ENCODE data around the gene F5.
"Not testable (repeated sequence)": the region's sequence is repeated elsewhere in the genome, so short reads cannot be mapped to it uniquely, and the experiment has no call there.

Gene F5

DNA sequence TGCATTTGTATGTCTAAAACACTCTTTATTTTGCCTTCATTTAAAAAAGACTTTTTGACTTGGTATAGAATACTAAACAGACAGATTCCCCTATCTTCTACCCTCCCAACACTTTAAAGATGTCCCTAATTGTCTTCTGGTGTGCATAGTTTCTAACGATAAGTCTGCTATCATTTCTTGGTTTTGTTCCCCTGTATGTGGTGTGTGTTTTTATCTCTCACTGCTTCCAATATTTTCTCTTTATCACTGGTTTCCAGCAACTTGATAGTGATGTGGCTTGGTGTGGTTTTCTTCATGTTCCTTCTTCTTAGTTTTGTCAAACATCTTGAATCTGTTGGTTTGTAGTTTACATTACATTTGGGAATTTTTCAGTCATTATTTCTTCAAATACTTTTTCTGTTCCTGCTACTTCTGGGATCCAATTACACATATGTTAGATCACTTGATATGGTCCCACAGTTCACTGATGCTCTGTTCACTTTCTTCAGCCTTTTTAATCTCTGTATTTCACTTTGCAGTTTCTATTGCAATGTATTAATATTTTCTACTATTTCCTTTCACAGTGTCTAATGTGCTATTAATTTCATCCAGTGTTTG, 23.2 kb downstream of the F5 start:
- no peaks in the 10 kb centered on the region for H3K9me3 ChIP-seq (ENCODE audit: insufficient read depth, low read depth, low read length)
- no peak overlapping the region for H3K4me3 ChIP-seq (ENCODE audit: low read length)
- no peaks in the 10 kb centered on the region for H3K27me3 ChIP-seq (ENCODE audit: insufficient read depth, low read length)
- H3K27ac ChIP-seq (ENCODE audit: low read length) = no peak overlapping the region
- no peaks in the 10 kb centered on the region for H3K36me3 ChIP-seq (ENCODE audit: insufficient read depth, low read depth, low read length)
- H3K4me1 ChIP-seq (ENCODE audit: insufficient read depth, low read length) = no peaks in the 10 kb centered on the region
- H3K9ac ChIP-seq (ENCODE audit: low read depth, low read length) = no peak overlapping the region

DNA sequence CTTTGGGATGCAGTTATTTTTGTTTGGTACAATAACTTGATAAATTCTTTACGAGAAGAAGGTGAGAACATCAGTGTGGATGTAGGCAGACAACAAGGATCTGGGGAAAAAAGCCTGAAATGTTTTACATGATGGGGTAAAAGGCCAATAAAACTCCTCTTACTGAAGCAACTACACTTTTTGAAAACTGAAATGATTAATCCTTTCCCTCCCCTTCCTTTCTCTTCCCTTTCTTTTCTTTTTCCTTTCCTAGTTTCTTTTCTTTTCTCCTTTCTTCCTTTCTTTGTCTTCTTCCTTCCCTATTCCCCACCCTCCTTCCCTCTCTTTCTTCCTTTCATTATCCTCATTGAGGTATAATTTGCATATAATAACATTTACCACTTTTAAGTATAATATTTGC, 24.6 kb downstream of the F5 start:
- Histone ChIP-seq H3K9ac (ENCODE audit: low read depth, low read length) (no peak overlapping the region), H3K27ac (ENCODE audit: low read length) (no peak overlapping the region), H3K9me3 (ENCODE audit: insufficient read depth, low read depth, low read length) (no peaks in the 10 kb centered on the region)

DNA sequence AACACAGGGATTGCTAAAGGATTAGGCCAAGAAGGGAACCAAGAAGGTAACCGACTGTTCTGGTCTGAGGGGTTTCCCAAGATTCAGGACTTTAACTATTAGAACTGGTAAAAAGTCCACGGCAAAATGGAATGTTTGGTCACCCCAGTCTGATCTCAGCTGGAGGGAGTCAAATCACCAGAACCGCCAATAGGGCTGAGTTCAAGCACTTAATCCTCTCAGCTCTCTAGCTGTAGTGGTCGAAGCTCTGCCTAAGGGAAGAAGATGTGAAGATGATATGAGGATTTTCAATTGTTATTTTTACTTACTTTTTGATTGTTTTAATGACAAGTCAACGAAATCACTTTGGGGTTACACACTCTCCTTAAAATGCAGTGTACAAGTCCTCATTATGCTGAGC, 29.1 kb downstream of the F5 start:
- no peak overlapping the region for H3K4me3 ChIP-seq (ENCODE audit: low read length)
- no peak overlapping the region for H3K27ac ChIP-seq (ENCODE audit: low read length)
- no peaks in the 10 kb centered on the region for H3K9me3 ChIP-seq (ENCODE audit: insufficient read depth, low read depth, low read length)
- H3K36me3 ChIP-seq (ENCODE audit: insufficient read depth, low read depth, low read length) = no peaks in the 10 kb centered on the region
- no peaks in the 10 kb centered on the region for H3K27me3 ChIP-seq (ENCODE audit: insufficient read depth, low read length)
- H3K4me1 ChIP-seq (ENCODE audit: insufficient read depth, low read length) = peaks cover 12% of the 10 kb centered on the region; the same call in 1 of the 2 replicates
- H3K9ac ChIP-seq (ENCODE audit: low read depth, low read length) = no peak overlapping the region

More for the DNA sequence above, 24.6 kb downstream of the F5 start:
- no peak overlapping the region for H3K4me3 ChIP-seq (ENCODE audit: low read length)
- H3K36me3 ChIP-seq (ENCODE audit: insufficient read depth, low read depth, low read length) = no peaks in the 10 kb centered on the region
- no peaks in the 10 kb centered on the region for H3K27me3 ChIP-seq (ENCODE audit: insufficient read depth, low read length)
- H3K4me1 ChIP-seq (ENCODE audit: insufficient read depth, low read length) = peaks cover 9% of the 10 kb centered on the region; the same call in 1 of the 2 replicates

DNA sequence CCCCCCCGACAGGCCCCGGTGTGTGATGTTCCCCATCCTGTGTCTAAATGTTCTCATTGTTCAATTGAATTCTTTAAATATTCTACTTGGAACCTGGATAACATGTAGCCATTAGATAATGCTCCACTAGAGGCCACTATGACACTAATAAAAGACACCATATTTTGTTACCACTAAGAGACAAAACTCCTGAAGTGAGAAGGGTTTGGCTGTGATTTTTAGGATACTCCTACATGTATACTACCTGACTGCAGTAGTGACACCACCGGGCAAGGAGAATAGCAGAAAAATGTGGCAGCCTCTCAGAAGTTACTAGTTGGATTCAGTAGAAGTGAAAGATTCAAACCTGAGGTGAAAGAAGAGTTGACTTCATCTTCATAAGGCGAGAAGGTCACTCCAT, 36.0 kb downstream of the F5 start:
- Histone ChIP-seq H3K9me3 (ENCODE audit: insufficient read depth, low read depth, low read length) (no peaks in the 10 kb centered on the region), H3K36me3 (ENCODE audit: insufficient read depth, low read depth, low read length) (no peaks in the 10 kb centered on the region), H3K27me3 (ENCODE audit: insufficient read depth, low read length) (no peaks in the 10 kb centered on the region), H3K27ac (ENCODE audit: low read length) (no peak overlapping the region), H3K4me1 (ENCODE audit: insufficient read depth, low read length) (no peaks in the 10 kb centered on the region), H3K9ac (ENCODE audit: low read depth, low read length) (no peak overlapping the region), H3K4me3 (ENCODE audit: low read length) (no peak overlapping the region)

DNA sequence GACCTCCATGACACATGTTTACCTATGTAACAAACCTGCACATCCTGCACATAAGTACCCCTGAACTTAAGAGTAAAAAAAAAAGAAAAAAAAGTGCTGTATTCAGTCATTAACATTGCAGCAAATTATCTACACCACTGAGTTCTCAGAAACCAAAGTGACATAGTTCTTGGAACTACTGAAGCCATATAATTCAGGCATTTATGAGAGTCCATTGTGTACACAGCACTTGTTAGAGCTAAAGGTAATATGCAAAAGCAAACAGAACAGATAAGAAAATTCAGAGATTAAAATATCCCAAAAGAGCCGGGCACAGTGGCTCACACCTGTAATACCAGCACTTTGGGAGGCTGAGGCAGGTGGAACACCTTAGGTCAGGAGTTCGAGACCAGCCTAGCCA, 38.0 kb downstream of the F5 start:
- no peaks in the 10 kb centered on the region for H3K9me3 ChIP-seq (ENCODE audit: insufficient read depth, low read depth, low read length)
- H3K9ac ChIP-seq (ENCODE audit: low read depth, low read length) = no peak overlapping the region

DNA sequence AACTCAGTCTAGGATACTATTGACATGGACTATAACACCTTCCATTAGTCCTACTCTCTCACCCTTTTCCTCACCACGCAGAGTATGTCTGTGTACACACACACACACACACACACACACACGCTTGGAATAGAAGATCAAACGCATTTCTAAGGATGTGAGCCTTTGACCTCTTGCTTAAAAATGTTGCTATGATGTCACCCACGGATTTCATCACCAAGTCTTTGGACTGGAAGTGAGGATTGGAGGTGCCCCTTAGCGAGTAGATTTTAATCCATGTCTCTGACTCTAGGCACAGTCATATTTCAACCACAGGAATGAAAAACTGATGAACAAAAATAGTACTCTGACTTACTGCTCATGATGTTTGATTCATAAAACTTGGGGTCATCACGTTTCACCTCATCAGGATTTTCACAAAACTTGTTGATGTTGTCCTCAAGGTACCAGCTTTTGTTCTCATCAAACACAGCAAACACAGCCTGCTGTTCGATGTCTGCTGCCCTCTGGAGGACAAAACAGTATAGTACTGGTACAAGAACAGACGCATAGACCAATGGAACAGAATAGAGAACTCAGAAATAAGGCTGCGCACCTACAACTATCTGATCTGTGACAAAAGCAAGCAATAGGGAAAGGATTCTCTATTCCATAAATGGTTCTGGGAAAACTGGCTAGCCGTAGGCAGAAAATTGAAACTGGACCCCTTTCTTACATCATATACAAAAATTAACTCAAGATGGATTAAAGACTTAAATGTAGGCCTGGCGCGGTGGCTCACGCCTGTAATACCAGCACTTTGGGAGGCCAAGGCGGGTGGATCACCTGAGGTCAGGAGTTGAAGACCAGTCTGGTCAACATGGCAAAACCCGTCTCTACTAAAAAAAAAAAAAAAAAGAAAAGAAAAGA, 39.9 kb downstream of the F5 start:
- no peak overlapping the region for H3K9ac ChIP-seq (ENCODE audit: low read depth, low read length)
- H3K36me3 ChIP-seq (ENCODE audit: insufficient read depth, low read depth, low read length) = no peaks in the 10 kb centered on the region
- H3K4me3 ChIP-seq (ENCODE audit: low read length) = no peak overlapping the region
- H3K27ac ChIP-seq (ENCODE audit: low read length) = no peak overlapping the region
- no peaks in the 10 kb centered on the region for H3K9me3 ChIP-seq (ENCODE audit: insufficient read depth, low read depth, low read length)
- no peaks in the 10 kb centered on the region for H3K27me3 ChIP-seq (ENCODE audit: insufficient read depth, low read length)
- no peaks in the 10 kb centered on the region for H3K4me1 ChIP-seq (ENCODE audit: insufficient read depth, low read length)

More for the DNA sequence above, 38.0 kb downstream of the F5 start:
- Histone ChIP-seq H3K4me3 (ENCODE audit: low read length) (no peak overlapping the region), H3K27ac (ENCODE audit: low read length) (no peak overlapping the region), H3K4me1 (ENCODE audit: insufficient read depth, low read length) (no peaks in the 10 kb centered on the region), H3K27me3 (ENCODE audit: insufficient read depth, low read length) (no peaks in the 10 kb centered on the region), H3K36me3 (ENCODE audit: insufficient read depth, low read depth, low read length) (no peaks in the 10 kb centered on the region)

DNA sequence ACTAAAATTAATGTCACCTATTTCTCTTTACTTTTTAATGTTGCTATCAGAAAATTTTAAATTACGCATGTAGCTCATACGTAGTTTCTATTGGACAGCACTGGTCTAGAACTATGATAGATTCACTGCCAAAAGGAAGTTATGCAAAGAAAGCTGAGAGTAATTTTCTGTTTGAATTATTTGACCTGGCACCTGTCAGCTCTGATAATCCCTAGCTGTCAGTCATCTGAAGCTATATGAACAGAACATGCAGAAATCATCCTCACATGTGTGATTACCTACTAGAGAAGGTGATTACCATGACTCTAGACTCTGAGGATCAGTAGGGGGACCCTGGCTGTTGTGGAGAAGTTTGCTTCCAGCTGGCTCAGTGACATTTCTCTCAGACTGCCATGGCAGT, 40.8 kb downstream of the F5 start:
- Histone ChIP-seq H3K9me3 (ENCODE audit: insufficient read depth, low read depth, low read length) (no peaks in the 10 kb centered on the region), H3K4me1 (ENCODE audit: insufficient read depth, low read length) (no peaks in the 10 kb centered on the region), H3K4me3 (ENCODE audit: low read length) (no peak overlapping the region), H3K27ac (ENCODE audit: low read length) (no peak overlapping the region), H3K36me3 (ENCODE audit: insufficient read depth, low read depth, low read length) (no peaks in the 10 kb centered on the region), H3K27me3 (ENCODE audit: insufficient read depth, low read length) (no peaks in the 10 kb centered on the region), H3K9ac (ENCODE audit: low read depth, low read length) (no peak overlapping the region)

DNA sequence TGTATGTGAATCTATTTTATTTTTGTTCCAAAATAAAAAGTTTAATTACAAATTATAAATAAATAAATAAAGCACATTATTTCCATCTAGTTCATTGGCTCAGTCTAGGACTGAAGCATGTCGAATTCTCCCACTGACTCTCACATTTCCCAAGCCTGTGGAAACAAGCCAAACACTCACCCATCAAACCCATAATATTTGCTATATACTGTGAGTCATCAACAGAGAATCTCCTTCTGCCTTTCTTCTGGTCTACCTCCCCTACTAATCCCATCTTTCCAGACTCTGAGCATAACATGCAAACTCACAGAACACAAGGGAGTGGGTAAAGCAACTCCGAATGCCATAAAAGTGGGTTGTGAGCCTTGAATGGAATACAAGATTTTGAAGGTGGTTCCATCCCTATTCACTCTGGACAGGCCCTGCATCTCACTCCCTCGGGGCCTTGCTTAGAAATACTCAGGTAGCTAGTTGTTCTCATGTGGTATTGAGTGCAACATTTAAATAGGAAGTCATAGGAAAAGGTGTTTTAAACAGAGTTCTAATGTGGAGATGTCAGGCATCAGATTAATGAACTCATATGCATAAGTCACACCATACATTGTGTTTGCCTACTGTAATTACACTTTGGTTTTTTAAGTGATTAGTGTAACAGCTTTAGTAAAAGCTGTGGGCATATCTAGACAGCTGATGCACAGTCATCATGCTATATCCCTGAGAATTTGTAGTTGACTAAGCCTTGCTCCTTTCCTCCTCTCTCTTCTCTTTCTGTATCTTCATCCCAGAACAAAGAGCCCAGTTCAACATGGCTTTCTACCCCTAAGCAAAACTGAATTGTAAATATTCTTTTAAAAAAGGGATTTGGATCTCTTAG, 47.0 kb downstream of the F5 start:
- Histone ChIP-seq H3K4me1 (ENCODE audit: insufficient read depth, low read length) (no peaks in the 10 kb centered on the region), H3K9me3 (ENCODE audit: insufficient read depth, low read depth, low read length) (no peaks in the 10 kb centered on the region), H3K27me3 (ENCODE audit: insufficient read depth, low read length) (no peaks in the 10 kb centered on the region), H3K36me3 (ENCODE audit: insufficient read depth, low read depth, low read length) (no peaks in the 10 kb centered on the region), H3K9ac (ENCODE audit: low read depth, low read length) (no peak overlapping the region), H3K27ac (ENCODE audit: low read length) (no peak overlapping the region), H3K4me3 (ENCODE audit: low read length) (no peak overlapping the region)

DNA sequence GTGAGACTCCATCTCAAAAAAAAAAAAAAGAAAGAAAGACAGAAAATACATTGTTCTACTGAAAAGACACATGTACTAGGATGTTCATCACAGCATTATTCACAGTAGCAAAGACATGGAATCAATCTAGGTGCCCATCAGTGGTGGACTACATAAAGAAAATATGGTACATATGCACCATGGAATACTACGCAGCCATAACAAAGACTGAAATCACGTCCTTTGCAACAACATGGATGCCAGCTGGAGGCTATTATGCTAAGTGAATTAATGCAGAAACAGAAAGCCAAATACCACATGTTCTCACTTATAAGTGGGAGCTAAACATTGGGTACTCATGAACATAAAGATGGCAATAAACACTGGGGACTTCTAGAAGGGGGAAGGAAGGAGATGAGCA, 51.6 kb downstream of the F5 start:
- Histone ChIP-seq H3K9ac (ENCODE audit: low read depth, low read length) (no peak overlapping the region), H3K27me3 (ENCODE audit: insufficient read depth, low read length) (no peaks in the 10 kb centered on the region), H3K27ac (ENCODE audit: low read length) (no peak overlapping the region), H3K9me3 (ENCODE audit: insufficient read depth, low read depth, low read length) (no peaks in the 10 kb centered on the region), H3K4me3 (ENCODE audit: low read length) (no peak overlapping the region), H3K36me3 (ENCODE audit: insufficient read depth, low read depth, low read length) (no peaks in the 10 kb centered on the region), H3K4me1 (ENCODE audit: insufficient read depth, low read length) (peaks cover 8% of the 10 kb centered on the region)

DNA sequence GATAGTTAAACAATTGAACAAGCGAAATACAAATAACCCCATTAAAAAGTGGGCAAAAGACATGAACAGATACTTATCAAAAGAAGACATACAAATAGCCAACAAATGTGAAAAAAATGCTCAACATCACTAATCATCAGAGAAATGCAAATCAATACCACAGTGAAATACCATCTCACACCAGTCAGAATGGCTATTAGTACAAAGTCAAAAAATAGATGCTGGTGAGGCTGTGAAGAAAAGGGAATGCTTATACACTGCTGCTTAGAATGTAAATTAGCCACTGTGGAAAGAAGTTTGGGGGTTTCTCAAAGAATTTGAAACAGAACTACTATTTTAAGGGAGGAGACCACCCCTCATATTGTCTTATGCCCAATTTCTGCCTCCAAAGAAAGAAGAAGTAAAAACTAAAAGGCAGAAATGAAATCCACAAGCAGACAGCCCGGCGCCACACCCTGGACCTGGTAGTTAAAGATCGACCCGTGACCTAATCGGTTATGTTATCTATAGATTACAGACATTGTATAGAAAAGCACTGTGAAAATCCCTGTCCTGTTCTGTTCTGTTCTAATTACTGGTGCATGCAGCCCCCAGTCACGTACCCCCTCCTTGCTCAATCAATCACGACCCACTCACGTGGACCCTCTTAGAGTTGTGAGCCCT, 52.6 kb downstream of the F5 start:
- H3K36me3 ChIP-seq (ENCODE audit: insufficient read depth, low read depth, low read length); H3K27me3 ChIP-seq (ENCODE audit: insufficient read depth, low read length); H3K27ac ChIP-seq (ENCODE audit: low read length); H3K4me3 ChIP-seq (ENCODE audit: low read length); H3K9me3 ChIP-seq (ENCODE audit: insufficient read depth, low read depth, low read length); H3K9ac ChIP-seq (ENCODE audit: low read depth, low read length): not testable (repeated sequence)
- peaks cover 16% of the 10 kb centered on the region for H3K4me1 ChIP-seq (ENCODE audit: insufficient read depth, low read length)

DNA sequence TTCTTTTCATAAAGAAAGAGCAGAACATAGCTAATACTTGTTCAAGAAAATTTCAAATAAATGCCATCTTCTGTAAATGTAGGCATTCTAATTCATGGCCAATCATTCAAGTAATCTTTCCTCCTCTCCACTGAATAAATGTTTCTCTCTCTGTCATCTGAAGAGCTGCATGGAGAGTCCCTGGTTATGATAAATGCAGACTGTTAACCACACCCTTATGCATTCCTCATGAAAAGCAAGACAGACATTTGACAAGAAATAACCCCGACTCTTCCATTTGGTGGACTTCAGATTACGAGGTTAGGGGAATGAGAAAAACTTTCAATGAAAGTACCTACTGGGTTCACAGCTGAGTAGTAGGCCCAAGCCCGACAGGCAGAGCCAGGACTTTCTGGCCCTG, 55.8 kb downstream of the F5 start:
- peaks cover 26% of the 10 kb centered on the region for H3K4me1 ChIP-seq (ENCODE audit: insufficient read depth, low read length)

More for the DNA sequence above, 55.8 kb downstream of the F5 start:
- Histone ChIP-seq H3K9me3 (ENCODE audit: insufficient read depth, low read depth, low read length) (no peaks in the 10 kb centered on the region), H3K36me3 (ENCODE audit: insufficient read depth, low read depth, low read length) (no peaks in the 10 kb centered on the region), H3K27me3 (ENCODE audit: insufficient read depth, low read length) (no peaks in the 10 kb centered on the region), H3K27ac (ENCODE audit: low read length) (no peak overlapping the region), H3K9ac (ENCODE audit: low read depth, low read length) (no peak overlapping the region), H3K4me3 (ENCODE audit: low read length) (no peak overlapping the region)

Measured in iPS-20b (cell line).